ENCODE measurements around the gene MT1A. TPM values are rescaled to one million over a fixed set of nuclear protein-coding genes. Genes with fewer than 3 reads are reported as not detected.

Gene MT1A
- total RNA-seq, 1 donor from 2014 or later: not detected

DNA sequence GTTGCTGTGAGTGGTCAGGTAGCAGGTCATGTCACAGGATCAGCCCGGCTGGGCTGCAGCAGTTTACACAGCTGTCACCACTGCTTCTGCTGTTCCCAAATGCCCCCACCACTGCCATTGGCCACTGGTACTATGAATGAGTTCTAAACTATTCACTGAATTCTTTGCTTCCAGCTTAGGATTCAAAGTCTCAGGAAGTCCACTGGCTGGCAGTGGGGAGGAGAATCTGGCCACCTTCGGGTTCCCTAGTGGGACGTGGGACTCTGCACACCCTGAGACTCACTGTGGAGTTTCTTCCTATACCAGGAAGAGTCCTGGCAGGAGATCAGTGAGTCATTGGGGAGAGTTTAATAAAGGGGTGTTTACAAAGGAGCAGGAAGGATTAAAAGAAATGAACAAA lies 50.7 kb downstream of the MT1A start:
- Mint-ChIP-seq H3K4me3 (ENCODE audit: unreplicated experiment) (no peak overlapping the region), H3K9me3 (ENCODE audit: unreplicated experiment) (peaks cover 9% of the 10 kb centered on the region), H3K4me1 (ENCODE audit: unreplicated experiment) (peaks cover 35% of the 10 kb centered on the region), H3K27ac (ENCODE audit: unreplicated experiment) (peak overlapping the region; percentile 75), H3K36me3 (ENCODE audit: unreplicated experiment) (peaks cover 8% of the 10 kb centered on the region), H3K27me3 (ENCODE audit: unreplicated experiment) (no peaks in the 10 kb centered on the region)
- no peak for DNase-seq (ENCODE audit: extremely low spot score, unreplicated experiment)
- TF ChIP-seq, protein P1, sequence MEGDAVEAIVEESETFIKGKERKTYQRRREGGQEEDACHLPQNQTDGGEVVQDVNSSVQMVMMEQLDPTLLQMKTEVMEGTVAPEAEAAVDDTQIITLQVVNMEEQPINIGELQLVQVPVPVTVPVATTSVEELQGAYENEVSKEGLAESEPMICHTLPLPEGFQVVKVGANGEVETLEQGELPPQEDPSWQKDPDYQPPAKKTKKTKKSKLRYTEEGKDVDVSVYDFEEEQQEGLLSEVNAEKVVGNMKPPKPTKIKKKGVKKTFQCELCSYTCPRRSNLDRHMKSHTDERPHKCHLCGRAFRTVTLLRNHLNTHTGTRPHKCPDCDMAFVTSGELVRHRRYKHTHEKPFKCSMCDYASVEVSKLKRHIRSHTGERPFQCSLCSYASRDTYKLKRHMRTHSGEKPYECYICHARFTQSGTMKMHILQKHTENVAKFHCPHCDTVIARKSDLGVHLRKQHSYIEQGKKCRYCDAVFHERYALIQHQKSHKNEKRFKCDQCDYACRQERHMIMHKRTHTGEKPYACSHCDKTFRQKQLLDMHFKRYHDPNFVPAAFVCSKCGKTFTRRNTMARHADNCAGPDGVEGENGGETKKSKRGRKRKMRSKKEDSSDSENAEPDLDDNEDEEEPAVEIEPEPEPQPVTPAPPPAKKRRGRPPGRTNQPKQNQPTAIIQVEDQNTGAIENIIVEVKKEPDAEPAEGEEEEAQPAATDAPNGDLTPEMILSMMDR (IDR thresholded peaks at IDR 0.05): no peak

Other genes starting within 250 kb of the MT1A start
- 117 and 136 TPM in 2 replicates for gene AMFR, start 213.1 kb upstream of the MT1A start, total RNA-seq
- 103 and 105 TPM in 2 replicates for gene NUDT21, start 187.3 kb upstream of the MT1A start, total RNA-seq
- gene OGFOD1, start 187.1 kb upstream of the MT1A start, total RNA-seq: 46.3 and 50.6 TPM in 2 replicates
- 58.7 and 66.0 TPM in 2 replicates for gene BBS2, start 118.6 kb upstream of the MT1A start, total RNA-seq
- not detected in 2 replicates for gene MT4, start 73.6 kb upstream of the MT1A start, total RNA-seq
- not detected in 2 replicates for gene MT3, start 49.1 kb upstream of the MT1A start, total RNA-seq
- 384 and 419 TPM in 2 replicates for gene MT2A, start 30.1 kb upstream of the MT1A start, total RNA-seq
- gene MT1E, start 12.9 kb upstream of the MT1A start, total RNA-seq: 37.5 and 43.6 TPM in 2 replicates
- gene MT1M, start 6.0 kb upstream of the MT1A start, total RNA-seq: 0.44 and 1.2 TPM in 2 replicates
- gene MT1B, start 13.2 kb downstream of the MT1A start, total RNA-seq: not detected in 2 replicates
- gene MT1F, start 19.3 kb downstream of the MT1A start, total RNA-seq: 12.7 and 14.9 TPM in 2 replicates
- not detected in 2 replicates for gene MT1G, start 29.4 kb downstream of the MT1A start, total RNA-seq
- gene MT1H, start 31.1 kb downstream of the MT1A start, total RNA-seq: not detected in 2 replicates
- 63.8 and 67.5 TPM in 2 replicates for gene MT1X, start 43.8 kb downstream of the MT1A start, total RNA-seq
- 81.7 and 85.1 TPM in 2 replicates for gene NUP93, start 91.5 kb downstream of the MT1A start, total RNA-seq
- gene SLC12A3, start 226.5 kb downstream of the MT1A start, total RNA-seq: not detected in 2 replicates

All from osteocyte (in vitro differentiated cells).